ENCODE results near the gene FOXN3. TPM values are rescaled to one million over a fixed set of nuclear protein-coding genes. Genes with fewer than 3 reads are reported as not detected.

FOXN3 gene
- total RNA-seq, 1 donor from 2014 or later: 122 TPM

DNA sequence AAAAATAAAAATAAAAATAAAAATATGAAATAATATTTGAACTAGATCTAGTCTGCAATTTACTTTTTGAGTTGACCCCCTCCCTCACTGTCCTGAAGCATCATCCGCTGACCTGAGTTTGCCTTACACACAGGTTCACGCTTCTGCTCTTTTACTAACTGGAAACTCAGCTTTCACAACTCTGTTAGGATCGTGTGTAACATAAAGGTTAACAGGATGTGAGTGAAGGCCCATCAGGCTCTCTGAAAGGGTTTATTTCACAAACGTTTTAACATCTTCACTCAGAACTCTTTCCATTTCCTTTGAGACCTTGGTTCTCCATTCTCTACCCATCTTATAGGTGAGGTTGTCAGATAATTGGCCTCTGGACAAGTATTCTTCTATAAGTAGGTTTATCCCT, 191.4 kb downstream of the FOXN3 start:
- no peaks in the 10 kb centered on the region for H3K27me3 Mint-ChIP-seq (ENCODE audit: low read depth, unreplicated experiment)
- H3K4me1 Mint-ChIP-seq (ENCODE audit: low read depth, unreplicated experiment): peaks cover 14% of the 10 kb centered on the region
- H3K4me1 ChIP-seq (ENCODE audit: insufficient read depth, low read length): peaks cover 12% of the 10 kb centered on the region
- no peak for DNase-seq (ENCODE audit: low read depth)
- no peak overlapping the region for H3K4me3 ChIP-seq (ENCODE audit: insufficient read depth, low read depth, low read length)
- TF ChIP-seq EZH2 (IDR thresholded peaks at IDR 0.05; ENCODE audit: insufficient read depth, low read length): no peak
- TF ChIP-seq CTCF (IDR thresholded peaks at IDR 0.05; ENCODE audit: insufficient read depth, low read depth, low read length): no peak
- H3K9me3 ChIP-seq (ENCODE audit: insufficient read depth, low read depth, low read length): no peaks in the 10 kb centered on the region
- H3K4me3 Mint-ChIP-seq (ENCODE audit: unreplicated experiment): no peak overlapping the region
- H3K27me3 ChIP-seq (ENCODE audit: insufficient read depth, low read length): no peaks in the 10 kb centered on the region
- H3K36me3 ChIP-seq (ENCODE audit: insufficient read depth, low read length): no peaks in the 10 kb centered on the region
- peaks cover 12% of the 10 kb centered on the region for H3K79me2 ChIP-seq (ENCODE audit: insufficient read depth, low read length)
- H3K9me3 Mint-ChIP-seq (ENCODE audit: unreplicated experiment): no peaks in the 10 kb centered on the region
- FAIRE-seq: peak; percentile 37
- H3K4me2 ChIP-seq (ENCODE audit: low read length): no peak overlapping the region
- H3K36me3 Mint-ChIP-seq (ENCODE audit: low read depth, unreplicated experiment): peaks cover 11% of the 10 kb centered on the region
- no peak overlapping the region for H3K27ac Mint-ChIP-seq (ENCODE audit: unreplicated experiment)
- H3K9ac ChIP-seq (ENCODE audit: low read length): no peak overlapping the region
- H2AFZ ChIP-seq (ENCODE audit: low read depth, low read length): no peak overlapping the region
- peaks cover 37% of the 10 kb centered on the region for H4K20me1 ChIP-seq (ENCODE audit: insufficient read depth, low read length)
- no peak overlapping the region for H3K27ac ChIP-seq (ENCODE audit: low read depth, low read length)

DNA sequence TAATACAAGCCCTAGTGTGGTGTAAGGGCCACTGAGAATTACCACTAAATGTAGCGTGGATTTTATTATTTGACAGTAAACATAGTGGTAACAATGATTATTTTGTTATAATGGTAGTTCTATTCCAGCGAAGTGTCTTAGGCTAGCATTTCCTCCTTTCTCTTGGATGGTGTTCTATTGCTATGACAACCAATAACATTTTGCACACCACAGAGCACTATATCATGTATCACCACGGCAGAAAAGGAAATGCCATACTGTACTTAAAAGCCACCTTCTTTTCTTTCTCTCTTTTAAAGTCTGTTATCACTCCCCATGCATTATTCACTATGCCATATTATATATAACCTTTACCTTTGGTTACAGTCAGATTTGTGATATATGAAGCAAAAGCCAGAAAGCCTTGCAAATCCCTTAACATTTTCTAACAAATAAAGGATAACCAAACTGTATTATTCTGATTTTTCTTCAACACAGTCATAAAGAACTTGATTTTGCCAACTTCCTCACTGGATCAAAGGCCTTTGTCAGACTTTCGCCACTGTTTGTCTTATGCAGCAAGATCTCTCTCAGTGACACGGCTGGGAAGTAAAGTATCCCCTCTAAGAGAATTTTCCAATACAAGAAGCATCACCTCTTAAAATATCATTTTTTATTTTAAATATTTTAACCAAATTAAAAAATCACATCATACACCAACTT, 195.8 kb downstream of the FOXN3 start:
- H2AFZ ChIP-seq (ENCODE audit: low read depth, low read length): no peak overlapping the region
- peaks cover 8% of the 10 kb centered on the region for H3K4me1 ChIP-seq (ENCODE audit: insufficient read depth, low read length)
- peaks cover 17% of the 10 kb centered on the region for H3K79me2 ChIP-seq (ENCODE audit: insufficient read depth, low read length)
- no peaks in the 10 kb centered on the region for H3K36me3 ChIP-seq (ENCODE audit: insufficient read depth, low read length)
- Mint-ChIP-seq H3K27me3 (ENCODE audit: low read depth, unreplicated experiment) (no peaks in the 10 kb centered on the region), H3K4me1 (ENCODE audit: low read depth, unreplicated experiment) (peaks cover 17% of the 10 kb centered on the region), H3K36me3 (ENCODE audit: low read depth, unreplicated experiment) (peaks cover 14% of the 10 kb centered on the region), H3K4me3 (ENCODE audit: unreplicated experiment) (no peak overlapping the region), H3K9me3 (ENCODE audit: unreplicated experiment) (peaks cover 2% of the 10 kb centered on the region), H3K27ac (ENCODE audit: unreplicated experiment) (peak overlapping the region; percentile 36)
- TF ChIP-seq EZH2 (IDR thresholded peaks at IDR 0.05; ENCODE audit: insufficient read depth, low read length) (no peak), CTCF (IDR thresholded peaks at IDR 0.05; ENCODE audit: insufficient read depth, low read depth, low read length) (no peak)
- H3K9me3 ChIP-seq (ENCODE audit: insufficient read depth, low read depth, low read length): no peaks in the 10 kb centered on the region
- no peaks in the 10 kb centered on the region for H3K27me3 ChIP-seq (ENCODE audit: insufficient read depth, low read length)
- peak overlapping the region; percentile 42 for H3K27ac ChIP-seq (ENCODE audit: low read depth, low read length)
- peak; percentile 82 for DNase-seq (ENCODE audit: low read depth)
- peaks cover 22% of the 10 kb centered on the region for H4K20me1 ChIP-seq (ENCODE audit: insufficient read depth, low read length)
- no peak overlapping the region for H3K4me3 ChIP-seq (ENCODE audit: insufficient read depth, low read depth, low read length)
- H3K4me2 ChIP-seq (ENCODE audit: low read length): peak overlapping the region; percentile 45
- FAIRE-seq: peak; percentile 76
- H3K9ac ChIP-seq (ENCODE audit: low read length): peak overlapping the region; percentile 1

DNA sequence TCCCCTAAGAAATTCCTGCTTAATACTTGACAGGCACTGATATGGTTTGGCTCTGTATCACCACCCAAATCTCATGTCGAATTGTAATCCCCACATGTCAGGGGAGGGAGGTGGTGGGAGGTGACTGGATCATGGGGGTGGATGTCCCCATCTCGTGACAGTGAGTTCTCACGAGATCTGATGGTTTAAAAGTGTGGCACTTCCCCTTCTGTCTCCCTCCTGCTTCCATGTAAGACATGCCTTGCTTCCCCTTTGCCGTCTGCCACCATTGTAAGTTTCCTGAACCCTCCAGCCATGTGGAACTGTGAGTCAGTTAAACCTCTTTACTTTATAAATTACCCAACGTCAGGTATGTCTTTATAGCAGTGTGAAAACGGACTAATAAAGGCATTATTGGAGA, 198.0 kb downstream of the FOXN3 start:
- Mint-ChIP-seq H3K27ac (ENCODE audit: unreplicated experiment) (no peak overlapping the region), H3K4me3 (ENCODE audit: unreplicated experiment) (no peak overlapping the region), H3K36me3 (ENCODE audit: low read depth, unreplicated experiment) (peaks cover 16% of the 10 kb centered on the region), H3K9me3 (ENCODE audit: unreplicated experiment) (peaks cover 2% of the 10 kb centered on the region), H3K27me3 (ENCODE audit: low read depth, unreplicated experiment) (no peaks in the 10 kb centered on the region), H3K4me1 (ENCODE audit: low read depth, unreplicated experiment) (peaks cover 12% of the 10 kb centered on the region)
- FAIRE-seq: no peak
- Histone ChIP-seq H3K79me2 (ENCODE audit: insufficient read depth, low read length) (peaks cover 14% of the 10 kb centered on the region), H3K4me1 (ENCODE audit: insufficient read depth, low read length) (peaks cover 8% of the 10 kb centered on the region), H3K4me2 (ENCODE audit: low read length) (no peak overlapping the region), H3K9ac (ENCODE audit: low read length) (no peak overlapping the region), H3K9me3 (ENCODE audit: insufficient read depth, low read depth, low read length) (no peaks in the 10 kb centered on the region), H3K4me3 (ENCODE audit: insufficient read depth, low read depth, low read length) (no peak overlapping the region), H2AFZ (ENCODE audit: low read depth, low read length) (no peak overlapping the region), H4K20me1 (ENCODE audit: insufficient read depth, low read length) (peaks cover 22% of the 10 kb centered on the region), H3K36me3 (ENCODE audit: insufficient read depth, low read length) (no peaks in the 10 kb centered on the region), H3K27me3 (ENCODE audit: insufficient read depth, low read length) (no peaks in the 10 kb centered on the region), H3K27ac (ENCODE audit: low read depth, low read length) (no peak overlapping the region)
- DNase-seq (ENCODE audit: low read depth): no peak
- TF ChIP-seq CTCF (IDR thresholded peaks at IDR 0.05; ENCODE audit: insufficient read depth, low read depth, low read length) (no peak), EZH2 (IDR thresholded peaks at IDR 0.05; ENCODE audit: insufficient read depth, low read length) (no peak)

All from astrocyte (in vitro differentiated cells and primary cell).